Mesenchymal stem cell (in vitro differentiated cells and primary cell): ENCODE data around the gene FGFRL1.

Experiments used
- DNase-seq: peaks from one replicate; pipeline ENCODE4 v3.0.0-alpha.2; 2013
- H2AFZ ChIP-seq: one replicate; pipeline ENCODE4 v1.6.1; 2013; ENCODE audit warnings: low read depth, mild to moderate bottlenecking, control low read depth, inconsistent platforms, low read length, moderate library complexity
- H2AK5ac ChIP-seq: 2 replicates; pipeline ENCODE4 v1.6.1; 2013; ENCODE audit warnings: low read length, moderate library complexity, mild to moderate bottlenecking, inconsistent platforms; ENCODE audit not compliant: severe bottlenecking
- H2BK120ac ChIP-seq: one replicate; pipeline ENCODE4 v1.6.1; 2013; ENCODE audit warnings: low read depth, mild to moderate bottlenecking, inconsistent platforms, low read length, moderate library complexity
- H2BK12ac ChIP-seq, 2 experiments: one replicate each; pipeline ENCODE4 v1.6.1; 2013; ENCODE audit warnings: inconsistent platforms in 2 of 2, low read length in 2 of 2, mild to moderate bottlenecking in 2 of 2, moderate library complexity in 2 of 2, control low read depth in 1 of 2
- H2BK15ac ChIP-seq: one replicate; pipeline ENCODE4 v1.6.1; 2013; ENCODE audit warnings: mild to moderate bottlenecking, low read depth, inconsistent platforms; ENCODE audit not compliant: poor library complexity, severe bottlenecking
- H2BK5ac ChIP-seq: 2 replicates; pipeline ENCODE4 v1.6.1; 2013; ENCODE audit warnings: low read depth, mild to moderate bottlenecking, low read length, control low read depth, inconsistent platforms; ENCODE audit not compliant: poor library complexity, severe bottlenecking
- H3K14ac ChIP-seq, 2 experiments: one replicate each; pipeline ENCODE4 v1.6.1; 2013; ENCODE audit warnings: inconsistent platforms in 2 of 2, low read length in 2 of 2, control low read depth in 1 of 2, mild to moderate bottlenecking in 1 of 2, moderate library complexity in 1 of 2
- H3K18ac ChIP-seq, 2 experiments: one replicate each; pipeline ENCODE4 v1.6.1; 2013; ENCODE audit warnings: inconsistent platforms in 2 of 2, low read length in 2 of 2, control low read depth in 1 of 2, low read depth in 1 of 2, mild to moderate bottlenecking in 1 of 2
- H3K23ac ChIP-seq, 2 experiments: one replicate each; pipeline ENCODE4 v1.6.1; 2013; ENCODE audit warnings: inconsistent platforms in 2 of 2, low read length in 2 of 2, mild to moderate bottlenecking in 2 of 2, moderate library complexity in 2 of 2, control low read depth in 1 of 2
- H3K27ac ChIP-seq: 2 replicates; pipeline ENCODE4 v1.5.1; 2013; ENCODE audit warnings: mild to moderate bottlenecking, moderate library complexity, low read length, control low read depth, inconsistent platforms; ENCODE audit not compliant: poor library complexity, severe bottlenecking
- H3K27me3 ChIP-seq, 2 experiments: 2 replicates each; pipeline versions ENCODE4 v1.6.1 to v1.7.0; 2013; ENCODE audit warnings: low read length in 2 of 2, mild to moderate bottlenecking in 2 of 2, moderate library complexity in 2 of 2, control low read depth in 1 of 2, inconsistent platforms in 1 of 2; ENCODE audit not compliant: control insufficient read depth in 1 of 2, insufficient read depth in 1 of 2
- H3K36me3 ChIP-seq, 2 experiments: 2 replicates each; pipeline versions ENCODE4 v1.6.1 to v1.7.0; 2013; ENCODE audit warnings: low read length in 2 of 2, control low read depth in 1 of 2, inconsistent platforms in 1 of 2, low read depth in 1 of 2, mild to moderate bottlenecking in 1 of 2; ENCODE audit not compliant: insufficient read depth in 2 of 2, control insufficient read depth in 1 of 2
- H3K4ac ChIP-seq, 2 experiments: one replicate each; pipeline ENCODE4 v1.6.1; 2013; ENCODE audit warnings: inconsistent platforms in 2 of 2, low read length in 2 of 2, mild to moderate bottlenecking in 2 of 2, moderate library complexity in 2 of 2, control low read depth in 1 of 2, low read depth in 1 of 2
- H3K4me1 ChIP-seq: 2 replicates; pipeline ENCODE4 v1.6.1; 2013; ENCODE audit warnings: low read depth, low read length, control low read depth; ENCODE audit not compliant: control insufficient read depth, insufficient read depth
- H3K4me2 ChIP-seq: 2 replicates; pipeline ENCODE4 v1.6.1; 2013; ENCODE audit warnings: low read length, mild to moderate bottlenecking, inconsistent platforms; ENCODE audit not compliant: poor library complexity, severe bottlenecking
- H3K4me3 ChIP-seq, 2 experiments: 2 replicates each; pipeline versions ENCODE4 v1.5.1 to v1.7.0; 2013; ENCODE audit warnings: low read length in 2 of 2, mild to moderate bottlenecking in 2 of 2, control low read depth in 1 of 2, low read depth in 1 of 2; ENCODE audit not compliant: insufficient read depth in 1 of 2
- H3K79me1 ChIP-seq: replicated peaks from 2 replicates; pipeline ENCODE4 v1.6.1; 2013; ENCODE audit warnings: mild to moderate bottlenecking, control low read depth, low read length, inconsistent platforms; ENCODE audit not compliant: poor library complexity, severe bottlenecking
- H3K9ac ChIP-seq: 2 replicates; pipeline ENCODE4 v1.7.0; 2013; ENCODE audit warnings: mild to moderate bottlenecking, low read length, moderate library complexity
- H3K9me3 ChIP-seq: 2 replicates; pipeline ENCODE4 v1.7.0; 2013; ENCODE audit warnings: mild to moderate bottlenecking, low read length; ENCODE audit not compliant: control insufficient read depth
- H4K8ac ChIP-seq: one replicate; pipeline ENCODE4 v1.6.1; 2013; ENCODE audit warnings: inconsistent platforms, mild to moderate bottlenecking, low read length, moderate library complexity
- H4K91ac ChIP-seq: one replicate; pipeline ENCODE4 v1.6.1; 2013; ENCODE audit warnings: mild to moderate bottlenecking, low read length, inconsistent platforms
- WGBS: methylation state at CpG from one replicate; pipeline ENCODE4 v1.1.7; 2013; ENCODE audit warnings: mixed read lengths; 5-methylcytosine and 5-hydroxymethylcytosine counted together

Gene FGFRL1

DNA sequence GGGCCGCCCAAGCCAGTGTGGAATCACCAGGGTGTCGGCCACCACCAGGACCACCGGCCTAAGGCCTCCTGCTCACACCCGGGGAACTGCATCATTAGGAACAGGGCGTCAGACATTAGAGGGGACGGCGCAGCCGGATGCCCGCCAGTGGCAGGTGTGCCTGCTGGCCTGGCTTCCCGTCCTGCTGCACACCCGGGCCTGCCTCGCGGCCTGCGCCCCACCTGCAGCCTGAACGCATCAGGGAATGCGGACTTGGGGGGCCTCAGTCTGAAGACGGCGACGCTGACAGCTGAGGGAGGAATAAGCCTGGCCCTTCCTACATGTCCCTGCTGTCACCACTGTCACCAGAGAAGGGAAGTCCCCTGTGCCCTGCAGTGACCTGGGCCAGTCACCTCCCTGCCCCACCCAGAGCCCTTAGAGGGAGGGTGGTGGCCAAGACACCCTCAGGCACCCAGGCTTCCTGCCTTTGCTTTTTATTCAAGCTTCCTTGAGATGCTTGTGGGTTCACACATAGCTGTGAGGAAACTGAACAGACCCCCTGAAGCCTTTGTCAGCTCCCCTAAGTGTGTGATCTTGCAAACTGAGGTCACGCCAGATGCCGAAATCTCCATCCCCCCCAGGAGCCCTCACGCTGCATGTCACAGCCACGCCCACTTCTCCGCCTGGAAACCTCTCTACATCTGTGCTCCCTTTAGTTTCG lies 41.2 kb upstream of the FGFRL1 start:
- H2BK12ac ChIP-seq = no peak overlapping the region
- no peak overlapping the region for H3K14ac ChIP-seq
- H3K27me3 ChIP-seq = no peaks in the 10 kb centered on the region
- H4K8ac ChIP-seq = no peak overlapping the region
- no peak overlapping the region for H2AK5ac ChIP-seq
- H2AFZ ChIP-seq = no peak overlapping the region
- H2BK120ac ChIP-seq = no peak overlapping the region
- H3K4ac ChIP-seq = no peak overlapping the region
- H3K4me2 ChIP-seq = no peak overlapping the region
- peaks cover 39% of the 10 kb centered on the region for H3K4me1 ChIP-seq
- no peak overlapping the region for H3K23ac ChIP-seq
- H3K36me3 ChIP-seq = peaks cover 23 to 51% of the 10 kb centered on the region in 2 experiments
- H3K9ac ChIP-seq = no peak overlapping the region
- no peak overlapping the region for H4K91ac ChIP-seq
- H3K27ac ChIP-seq = no peak overlapping the region
- no peak overlapping the region for H3K18ac ChIP-seq
- WGBS = 86% methylated on average over 25 of the region's 25 CpGs
- H2BK15ac ChIP-seq = no peak overlapping the region
- H3K79me1 ChIP-seq = peaks cover 36% of the 10 kb centered on the region
- DNase-seq = no peak
- H2BK5ac ChIP-seq = no peak overlapping the region
- no peak overlapping the region for H3K4me3 ChIP-seq
- no peaks in the 10 kb centered on the region for H3K9me3 ChIP-seq

- no peak overlapping the region for H3K18ac ChIP-seq
- H2BK15ac ChIP-seq = no peak overlapping the region
Observed at GRCh38 chr4:970854-971520, 40.4 kb upstream of the FGFRL1 start.

GRCh38 chr4:971666-972500 lies 39.5 kb upstream of the FGFRL1 start:
- Histone ChIP-seq H3K36me3 (peaks cover 6 to 34% of the 10 kb centered on the region in 2 experiments), H4K8ac (no peak overlapping the region), H3K4me2 (peak overlapping the region; percentile 80), H3K79me1 (peaks cover 36% of the 10 kb centered on the region), H2AK5ac (no peak overlapping the region), H3K18ac (no peak overlapping the region), H4K91ac (no peak overlapping the region), H3K27ac (no peak overlapping the region), H2BK5ac (no peak overlapping the region), H3K4ac (no peak overlapping the region), H3K14ac (no peak overlapping the region), H3K27me3 (no peaks in the 10 kb centered on the region), H2AFZ (no peak overlapping the region), H3K9ac (peak overlapping the region; percentile 79), H2BK120ac (no peak overlapping the region), H3K4me3 (peak overlapping the region in 1 of 2 experiments; percentile 86), H2BK15ac (peak overlapping the region; percentile 80), H3K23ac (no peak overlapping the region), H2BK12ac (no peak overlapping the region), H3K4me1 (peaks cover 32% of the 10 kb centered on the region), H3K9me3 (no peaks in the 10 kb centered on the region)
- no peak for DNase-seq
- 84% methylated on average over 24 of the region's 24 CpGs for WGBS

More at GRCh38 chr4:970854-971520, 40.4 kb upstream of the FGFRL1 start:
- Histone ChIP-seq H3K79me1 (peaks cover 36% of the 10 kb centered on the region), H3K4me2 (no peak overlapping the region), H4K91ac (no peak overlapping the region), H3K27me3 (no peaks in the 10 kb centered on the region), H3K4me1 (peaks cover 34% of the 10 kb centered on the region), H2BK5ac (no peak overlapping the region), H3K23ac (no peak overlapping the region), H2AFZ (peak overlapping the region; percentile 6), H3K4ac (peak overlapping the region in 1 of 2 experiments; percentile 21), H3K14ac (no peak overlapping the region), H2BK12ac (no peak overlapping the region), H3K9me3 (no peaks in the 10 kb centered on the region), H2BK120ac (no peak overlapping the region), H3K27ac (no peak overlapping the region), H3K9ac (no peak overlapping the region), H4K8ac (no peak overlapping the region), H3K4me3 (no peak overlapping the region), H2AK5ac (no peak overlapping the region), H3K36me3 (peaks cover 15 to 43% of the 10 kb centered on the region in 2 experiments)
- WGBS = 77% methylated on average over 17 of the region's 17 CpGs
- no peak for DNase-seq
